ENCODE measurements around the gene MARCKS. TPM values are rescaled to one million over a fixed set of nuclear protein-coding genes. Genes with fewer than 3 reads are reported as not detected.

Gene MARCKS
- total and polyA plus RNA-seq, 8 donors: 102 to 348 (median 285) TPM

DNA sequence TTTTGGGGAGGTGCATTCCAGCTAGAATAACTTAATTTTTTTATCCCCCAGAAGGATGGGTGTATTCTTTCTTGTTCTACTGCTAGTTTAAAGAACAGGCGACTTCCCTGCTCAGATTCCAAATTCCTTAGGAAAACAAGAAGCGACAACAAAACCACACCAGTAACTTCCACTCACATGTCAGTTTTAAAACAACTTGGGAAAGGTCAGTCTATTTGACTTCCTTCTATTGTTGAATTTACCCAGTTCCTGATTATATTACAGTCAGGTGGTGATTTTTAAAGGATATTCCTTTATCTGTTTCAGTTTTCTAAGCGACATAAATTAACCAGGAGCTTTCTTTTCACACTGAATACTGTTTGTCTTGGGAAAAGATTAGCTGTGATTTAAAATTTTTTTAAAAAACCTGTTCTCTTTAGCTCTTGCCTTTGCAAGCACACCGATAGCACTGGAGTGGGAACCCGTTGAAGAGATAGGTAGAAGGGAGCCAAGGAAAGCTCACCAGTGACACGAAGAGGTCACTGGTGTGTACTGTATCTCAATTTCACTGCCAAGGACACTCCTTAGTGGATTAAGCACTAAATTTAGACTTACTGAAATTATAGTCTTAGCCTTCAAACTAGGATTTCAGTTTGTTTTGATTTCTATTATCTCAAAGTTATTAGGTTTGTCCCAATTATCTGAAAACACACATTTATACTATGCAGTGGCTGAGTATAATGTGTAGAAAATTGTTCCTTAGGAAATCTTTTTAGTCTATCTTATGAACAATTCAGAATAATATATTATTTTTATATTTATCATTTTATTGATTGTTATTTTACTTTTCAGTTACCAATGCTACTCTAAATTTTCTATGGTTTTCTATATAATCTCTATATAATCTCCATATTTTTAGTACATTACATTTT lies 22.3 kb downstream of the MARCKS start:
- H3K9me3 ChIP-seq: no peaks in the 10 kb centered on the region
- intact Hi-C loops (cut with DNase I): no loop called here

DNA sequence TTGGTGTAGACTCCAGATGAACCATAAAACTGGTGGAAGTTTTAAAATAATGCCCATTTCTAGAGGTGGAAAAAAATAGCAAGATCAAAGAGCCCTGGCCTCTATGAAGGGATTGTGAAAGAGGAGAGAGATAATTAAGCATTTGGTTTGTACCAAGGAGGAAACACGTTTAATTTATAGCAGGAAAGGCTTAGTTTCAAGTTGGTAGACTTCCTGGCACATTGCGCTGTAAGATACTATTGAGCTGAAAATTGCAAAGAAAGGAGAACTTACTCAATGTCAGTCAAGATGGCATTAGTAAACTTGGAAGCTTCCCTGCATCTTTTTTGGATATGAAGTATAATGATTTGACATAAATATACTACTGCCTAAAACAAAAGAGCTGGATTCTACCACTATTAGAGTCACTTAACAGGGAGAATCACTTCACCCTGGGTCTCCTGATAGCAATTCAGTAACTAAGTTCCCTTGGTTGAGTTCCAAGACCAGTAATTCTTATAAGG lies 24.4 kb downstream of the MARCKS start:
- Histone ChIP-seq H3K9me3 (no peaks in the 10 kb centered on the region), H3K27ac (peak overlapping the region in 1 of 2 donors; percentile 47), H3K27me3 (no peaks in the 10 kb centered on the region), H3K4me1 (peaks cover 0 to 20% of the 10 kb centered on the region in 2 donors), H3K36me3 (no peaks in the 10 kb centered on the region), H3K4me3 (no peak overlapping the region)
- TF ChIP-seq, protein P1, sequence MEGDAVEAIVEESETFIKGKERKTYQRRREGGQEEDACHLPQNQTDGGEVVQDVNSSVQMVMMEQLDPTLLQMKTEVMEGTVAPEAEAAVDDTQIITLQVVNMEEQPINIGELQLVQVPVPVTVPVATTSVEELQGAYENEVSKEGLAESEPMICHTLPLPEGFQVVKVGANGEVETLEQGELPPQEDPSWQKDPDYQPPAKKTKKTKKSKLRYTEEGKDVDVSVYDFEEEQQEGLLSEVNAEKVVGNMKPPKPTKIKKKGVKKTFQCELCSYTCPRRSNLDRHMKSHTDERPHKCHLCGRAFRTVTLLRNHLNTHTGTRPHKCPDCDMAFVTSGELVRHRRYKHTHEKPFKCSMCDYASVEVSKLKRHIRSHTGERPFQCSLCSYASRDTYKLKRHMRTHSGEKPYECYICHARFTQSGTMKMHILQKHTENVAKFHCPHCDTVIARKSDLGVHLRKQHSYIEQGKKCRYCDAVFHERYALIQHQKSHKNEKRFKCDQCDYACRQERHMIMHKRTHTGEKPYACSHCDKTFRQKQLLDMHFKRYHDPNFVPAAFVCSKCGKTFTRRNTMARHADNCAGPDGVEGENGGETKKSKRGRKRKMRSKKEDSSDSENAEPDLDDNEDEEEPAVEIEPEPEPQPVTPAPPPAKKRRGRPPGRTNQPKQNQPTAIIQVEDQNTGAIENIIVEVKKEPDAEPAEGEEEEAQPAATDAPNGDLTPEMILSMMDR (IDR thresholded peaks at IDR 0.05): no peak
- intact Hi-C loops (cut with DNase I): no loop called here
- ATAC-seq (no peak), DNase-seq (no peak)

More for the DNA sequence above, 22.3 kb downstream of the MARCKS start:
- Histone ChIP-seq H3K4me1 (peaks cover 0 to 21% of the 10 kb centered on the region in 2 donors), H3K4me3 (no peak overlapping the region), H3K36me3 (no peaks in the 10 kb centered on the region), H3K27ac (peak overlapping the region; percentile 19 to 45), H3K27me3 (no peaks in the 10 kb centered on the region)
- DNase-seq (peak in 3 of 4 donors; percentile 36 to 82 (median 50)), ATAC-seq (peak; percentile 98)
- TF ChIP-seq, protein P1 (IDR thresholded peaks at IDR 0.05): peak; percentile 53 to 57

DNA sequence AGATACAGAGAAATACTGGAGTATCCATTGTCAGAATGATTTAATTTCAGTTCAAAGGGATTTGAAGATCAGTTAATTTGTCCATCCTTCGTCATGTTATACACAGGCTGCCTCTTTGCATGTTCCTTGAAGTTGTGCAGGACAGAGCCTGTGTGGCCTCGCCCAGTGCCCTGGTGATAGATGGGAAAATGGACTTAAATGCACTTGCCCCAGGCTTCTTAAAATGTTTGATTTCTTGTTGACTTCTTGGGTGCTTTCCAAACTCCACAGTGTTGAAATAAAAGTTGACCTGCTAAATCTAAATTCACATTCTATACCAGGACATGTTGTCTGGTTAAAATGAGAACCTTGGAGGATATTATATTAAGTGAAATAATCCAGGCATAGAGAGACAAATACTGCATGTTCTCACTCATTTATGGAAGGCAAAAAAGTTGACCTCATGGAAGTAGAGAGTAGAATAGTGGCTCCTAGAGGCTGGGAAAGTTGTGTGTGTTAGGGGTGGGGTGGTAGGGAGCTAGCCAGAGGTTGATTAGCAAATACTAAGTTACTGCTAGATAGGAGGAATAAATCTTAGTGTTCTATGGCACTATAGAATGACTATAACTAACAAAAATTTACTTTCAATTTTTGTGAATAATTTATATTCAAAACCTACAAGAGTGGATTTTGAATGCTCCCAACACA lies 25.3 kb downstream of the MARCKS start:
- TF ChIP-seq, protein P1 (IDR thresholded peaks at IDR 0.05): no peak
- intact Hi-C loops (cut with DNase I): no loop called here
- H3K36me3 ChIP-seq: no peaks in the 10 kb centered on the region
- H3K4me3 ChIP-seq: no peak overlapping the region
- ATAC-seq: peak; percentile 83
- H3K4me1 ChIP-seq: peaks cover 0 to 20% of the 10 kb centered on the region in 2 donors
- no peak overlapping the region for H3K27ac ChIP-seq
- DNase-seq: no peak
- H3K9me3 ChIP-seq: no peaks in the 10 kb centered on the region
- no peaks in the 10 kb centered on the region for H3K27me3 ChIP-seq

DNA sequence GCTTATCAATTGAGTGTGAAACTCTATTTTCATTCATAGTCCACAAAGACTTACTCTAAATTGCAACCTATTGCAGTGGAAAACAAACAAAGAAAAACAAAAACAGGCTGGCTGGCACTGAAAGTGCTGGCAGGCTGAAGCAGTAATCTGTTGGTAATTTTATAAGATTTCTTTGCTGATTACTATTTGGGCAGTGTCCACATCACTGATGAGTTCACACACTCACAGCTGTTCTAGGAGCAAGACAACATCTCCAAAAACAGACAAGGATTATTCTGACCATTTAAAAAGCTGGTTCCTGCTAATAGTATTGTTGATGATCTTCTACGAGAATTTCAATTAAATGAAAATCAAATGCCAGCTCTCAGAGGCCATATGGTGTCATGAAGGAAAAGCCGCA lies 26.9 kb downstream of the MARCKS start:
- no peak for ATAC-seq
- Histone ChIP-seq H3K4me3 (no peak overlapping the region), H3K4me1 (peaks cover 0 to 20% of the 10 kb centered on the region in 2 donors), H3K9me3 (no peaks in the 10 kb centered on the region), H3K36me3 (no peaks in the 10 kb centered on the region), H3K27me3 (no peaks in the 10 kb centered on the region), H3K27ac (no peak overlapping the region)
- no peak for DNase-seq
- TF ChIP-seq, protein P1 (IDR thresholded peaks at IDR 0.05): no peak
- intact Hi-C loops (cut with DNase I): no loop called here

DNA sequence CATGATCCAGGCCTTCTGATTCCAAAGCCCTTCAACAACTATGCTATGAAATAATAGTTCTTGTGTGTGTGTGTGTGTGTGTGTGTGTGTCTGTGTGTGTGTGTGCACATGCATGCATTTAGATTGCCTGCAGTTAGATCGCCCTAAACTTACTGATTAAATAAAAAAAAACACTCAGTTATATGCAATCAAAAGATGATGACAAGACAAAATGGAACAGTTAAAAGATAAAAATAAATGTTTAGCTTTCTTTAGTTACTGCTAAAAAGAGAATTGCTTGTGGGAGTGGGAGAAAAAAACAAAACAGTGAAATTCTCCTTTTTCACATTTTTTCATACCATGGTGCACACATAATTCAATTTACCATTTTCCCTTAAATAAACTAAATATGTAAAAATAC lies 29.4 kb downstream of the MARCKS start:
- Histone ChIP-seq H3K27ac (no peak overlapping the region), H3K27me3 (no peaks in the 10 kb centered on the region), H3K4me1 (peaks cover 0 to 4% of the 10 kb centered on the region in 2 donors), H3K9me3 (peaks cover 0 to 4% of the 10 kb centered on the region in 2 donors), H3K36me3 (no peaks in the 10 kb centered on the region), H3K4me3 (no peak overlapping the region)
- DNase-seq: no peak
- intact Hi-C loops (cut with DNase I): no loop called here
- no peak for ATAC-seq
- TF ChIP-seq, protein P1 (IDR thresholded peaks at IDR 0.05): no peak
